Spleen (tissue), 7 donors: Measurements from ENCODE around the gene BRD3.

Experiments
- POLR2A ChIP-seq, 3 donors: fragments of 450-650 bp; IDR thresholded peaks; one replicate each; pipeline ENCODE4 v1.5.1; 2017; ENCODE audit warnings: antibody characterized with exemption in 3 of 3, mild to moderate bottlenecking in 1 of 3
- TF ChIP-seq, protein P1 (sequence below), 11 experiments: fragments of 200-600 bp in 7 of 11; fragments of 450-650 bp in 4 of 11; sonication (generic) in 4 of 11; IDR thresholded peaks in 8 of 11; conservative IDR thresholded peaks in 3 of 11; 1 replicate in 7 of 11; 2 replicates in 4 of 11; pipeline versions ENCODE4 v1.4.0 to v1.8.0; 2016 to 2021; ENCODE audit warnings: antibody characterized with exemption in 11 of 11, inconsistent platforms in 4 of 11, mild to moderate bottlenecking in 1 of 11
- donor health status: DM: no; HTN: no; CAD: no; lungs with moderate emphysema.
- donor health status: DM: no; HTN: no; CAD: no.
- donor health status: DM: no; HTN: no; CAD: no.

DNA sequence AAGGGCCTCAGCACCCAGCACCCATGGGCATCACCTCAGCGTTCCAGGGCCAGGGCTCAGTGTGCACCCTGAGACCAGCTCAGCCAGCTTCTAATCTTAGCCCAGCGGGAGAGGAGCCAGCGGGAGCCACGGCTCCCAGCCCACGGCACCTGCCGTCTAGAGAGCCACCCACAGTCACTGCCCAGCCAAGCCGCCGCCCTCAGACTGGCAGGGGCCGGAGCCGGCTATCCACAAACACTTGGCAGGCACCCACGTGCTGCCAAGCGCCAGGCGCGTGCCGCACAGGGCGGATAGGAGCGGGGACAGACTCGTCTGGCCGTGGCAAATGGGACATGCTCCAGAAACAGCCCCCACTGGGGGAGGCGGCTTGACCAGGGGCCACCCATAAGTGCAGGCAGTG, 18.6 kb downstream of the BRD3 start:
- TF ChIP-seq, protein P1, sequence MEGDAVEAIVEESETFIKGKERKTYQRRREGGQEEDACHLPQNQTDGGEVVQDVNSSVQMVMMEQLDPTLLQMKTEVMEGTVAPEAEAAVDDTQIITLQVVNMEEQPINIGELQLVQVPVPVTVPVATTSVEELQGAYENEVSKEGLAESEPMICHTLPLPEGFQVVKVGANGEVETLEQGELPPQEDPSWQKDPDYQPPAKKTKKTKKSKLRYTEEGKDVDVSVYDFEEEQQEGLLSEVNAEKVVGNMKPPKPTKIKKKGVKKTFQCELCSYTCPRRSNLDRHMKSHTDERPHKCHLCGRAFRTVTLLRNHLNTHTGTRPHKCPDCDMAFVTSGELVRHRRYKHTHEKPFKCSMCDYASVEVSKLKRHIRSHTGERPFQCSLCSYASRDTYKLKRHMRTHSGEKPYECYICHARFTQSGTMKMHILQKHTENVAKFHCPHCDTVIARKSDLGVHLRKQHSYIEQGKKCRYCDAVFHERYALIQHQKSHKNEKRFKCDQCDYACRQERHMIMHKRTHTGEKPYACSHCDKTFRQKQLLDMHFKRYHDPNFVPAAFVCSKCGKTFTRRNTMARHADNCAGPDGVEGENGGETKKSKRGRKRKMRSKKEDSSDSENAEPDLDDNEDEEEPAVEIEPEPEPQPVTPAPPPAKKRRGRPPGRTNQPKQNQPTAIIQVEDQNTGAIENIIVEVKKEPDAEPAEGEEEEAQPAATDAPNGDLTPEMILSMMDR (IDR thresholded peaks at IDR 0.05 in 8 of 11, conservative IDR thresholded peaks at IDR 0.05 in 3 of 11), result no peak
- no peak for TF ChIP-seq POLR2A (IDR thresholded peaks at IDR 0.05)
